Epithelial cell of umbilical artery (primary cell): ENCODE data around the gene VCPKMT. TPM values are rescaled to one million over a fixed set of nuclear protein-coding genes. Genes with fewer than 3 reads are reported as not detected.

Source experiments
- total RNA-seq: library from RNA; depleted of rRNA; stranded (reverse); fragments of >200 nt; gene quantifications from 2 replicates; pipeline ENCODE4 v1.2.3, GENCODE V29; 2014

The VCPKMT gene
- total RNA-seq: 6.2 and 6.8 TPM in 2 replicates

DNA sequence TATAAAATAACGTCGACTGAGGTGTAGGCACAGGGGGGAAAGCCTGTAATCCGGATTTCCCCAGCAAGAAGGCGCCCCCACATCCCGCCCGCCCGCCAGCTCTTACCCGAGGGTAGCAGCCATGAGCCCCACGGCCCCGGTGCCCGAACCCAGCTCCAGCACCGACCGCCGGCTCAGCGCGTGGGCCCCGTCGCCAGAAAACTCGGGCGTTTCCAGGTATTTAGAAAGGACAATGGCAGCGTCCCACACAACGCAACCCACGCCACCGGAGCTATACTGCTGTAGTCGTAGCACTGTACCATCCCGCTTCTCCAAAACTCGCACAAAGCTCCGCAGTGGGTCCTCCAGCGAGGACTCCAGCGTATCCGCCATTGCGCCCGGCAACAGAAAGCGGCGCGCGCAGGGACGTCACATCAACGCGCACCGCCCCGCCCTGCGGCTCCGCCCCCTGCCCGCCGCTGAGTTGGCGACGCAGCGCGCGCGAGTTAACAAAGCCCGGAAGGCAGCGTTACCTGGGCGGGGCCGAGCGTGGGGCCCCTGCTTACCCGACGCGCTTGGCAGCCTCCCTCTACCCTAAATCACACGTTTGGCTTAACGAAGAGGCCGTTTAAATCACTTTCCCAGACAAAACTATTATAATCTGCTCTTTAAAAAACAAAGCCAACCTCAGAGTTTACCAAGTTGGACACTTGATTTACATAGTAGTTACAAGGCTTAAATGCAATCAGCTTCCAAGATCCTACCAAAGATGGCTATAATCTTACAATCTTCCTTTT lies at the start of gene VCPKMT:
VCPKMT (minus strand) TSS at position 392 of the 776 bp plus-strand sequence; CDS start at position 372, 20 bp downstream.

Other genes starting within 250 kb of the VCPKMT start
- gene ARF6, start 223.5 kb downstream of the VCPKMT start, total RNA-seq: 82.5 and 93.2 TPM in 2 replicates
- gene SOS2, start 115.0 kb upstream of the VCPKMT start, total RNA-seq: 17.9 and 21.1 TPM in 2 replicates
- 3.6 and 5.6 TPM in 2 replicates for gene L2HGDH, start 195.7 kb upstream of the VCPKMT start, total RNA-seq
- 6.4 and 6.8 TPM in 2 replicates for gene DMAC2L, start 195.8 kb upstream of the VCPKMT start, total RNA-seq